HTR-8/SVneo (cell line): Measurements from ENCODE around the gene DEPP1.

Experiments used
- DNase-seq: peaks from one replicate; pipeline ENCODE4 v3.0.0; 2011; ENCODE audit warnings: low spot score, mixed read lengths; ENCODE audit not compliant: insufficient read length
- FAIRE-seq: peaks from 2 replicates; lab custom pipeline; 2011; peaks lifted over from hg19 to GRCh38; lab: Jason Lieb, UNC

The DEPP1 gene

GRCh38 chr10:44936314-44936975 lies 42.2 kb downstream of the DEPP1 start:
- no peak for FAIRE-seq
- no peak for DNase-seq

- FAIRE-seq (no peak), DNase-seq (no peak)
Observed at GRCh38 chr10:44935966-44936295, 42.7 kb downstream of the DEPP1 start.

DNA sequence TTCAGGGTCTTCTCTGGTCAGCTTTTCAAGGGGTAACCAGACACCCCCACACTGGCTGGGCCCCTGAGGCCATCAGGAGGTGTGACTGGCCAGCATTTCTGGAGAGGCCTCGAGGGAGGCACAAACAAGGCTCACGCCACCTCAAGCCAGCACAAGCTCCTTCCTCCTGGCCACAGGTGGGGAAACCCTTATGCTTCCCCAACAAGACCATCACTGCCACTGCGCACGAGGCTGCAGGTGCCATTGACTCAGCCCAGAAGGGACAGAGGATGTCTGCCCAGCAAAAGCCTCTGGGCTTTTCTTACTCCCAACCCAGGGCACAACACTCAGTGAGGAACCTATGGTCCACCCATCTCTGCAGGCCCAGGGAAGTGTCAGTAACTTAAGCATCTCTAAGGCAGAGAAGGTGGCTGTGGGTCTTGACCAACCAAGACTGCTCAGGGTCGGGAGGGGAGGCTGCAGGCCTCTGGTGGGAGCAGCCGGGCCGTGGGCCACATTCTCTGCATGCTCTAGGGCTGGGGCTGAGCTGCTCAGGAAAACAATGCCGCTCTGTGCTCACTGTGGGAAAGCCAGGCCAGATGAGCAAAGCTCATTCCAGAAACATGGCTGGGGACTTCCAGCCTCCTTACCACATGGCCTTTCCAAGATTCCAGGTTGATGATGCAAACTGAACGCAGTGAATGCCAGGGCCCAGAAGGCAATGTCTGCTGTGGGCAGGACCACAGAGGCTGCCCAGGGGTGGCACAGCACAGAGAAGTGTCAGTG lies 43.2 kb downstream of the DEPP1 start:
- DNase-seq (no peak), FAIRE-seq (no peak)

- no peak for DNase-seq
- FAIRE-seq = no peak
Observed at GRCh38 chr10:44934416-44935200, 44.0 kb downstream of the DEPP1 start.

GRCh38 chr10:44933451-44934321 lies 44.9 kb downstream of the DEPP1 start:
- DNase-seq (no peak), FAIRE-seq (no peak)

DNA sequence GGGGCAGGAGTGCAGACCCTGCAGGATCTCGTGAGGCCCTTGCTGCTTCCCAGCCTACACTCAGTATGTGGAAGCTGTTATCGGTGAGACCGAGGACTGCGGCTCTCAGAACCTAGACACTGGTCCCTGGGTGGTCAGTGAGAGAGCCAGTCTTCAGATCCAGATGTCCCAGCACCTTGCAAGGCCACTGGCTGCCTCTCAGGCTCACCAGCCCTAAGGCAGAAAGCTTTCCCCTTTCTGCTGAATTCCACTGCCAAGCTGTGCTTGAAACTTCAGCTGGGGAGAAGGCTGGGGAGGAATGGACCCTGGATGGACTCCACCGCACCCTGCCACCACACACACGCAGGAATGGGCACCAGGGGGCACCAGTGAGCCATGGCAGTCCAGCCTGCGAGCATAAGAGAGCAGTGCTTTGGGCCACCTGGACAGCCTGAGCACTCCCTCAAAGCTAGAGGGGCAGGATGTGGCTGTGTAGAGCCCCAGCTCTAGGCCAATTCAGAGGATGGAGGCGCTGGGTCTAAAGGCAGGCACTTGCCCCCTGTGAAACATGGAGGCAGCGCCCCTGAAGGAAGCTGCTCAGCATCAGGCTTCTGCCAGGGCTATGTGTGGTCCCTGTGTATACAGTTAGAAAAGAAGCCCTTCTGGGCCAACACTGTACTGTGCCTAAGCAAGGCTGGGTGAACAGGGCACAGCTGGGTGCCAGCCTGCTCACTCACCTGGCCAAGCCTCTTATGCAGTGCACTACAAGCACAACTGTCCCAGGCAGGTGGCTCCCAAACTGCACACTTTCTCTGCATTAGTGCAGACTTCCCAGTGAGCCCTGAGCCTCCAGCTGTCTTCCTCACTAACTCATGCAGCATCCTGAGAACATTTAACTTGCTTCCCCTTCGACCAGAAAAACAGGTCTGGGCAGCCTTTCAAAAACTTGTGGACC lies 45.8 kb downstream of the DEPP1 start:
- FAIRE-seq (peak; percentile 83), DNase-seq (peak; percentile 78)

DNA sequence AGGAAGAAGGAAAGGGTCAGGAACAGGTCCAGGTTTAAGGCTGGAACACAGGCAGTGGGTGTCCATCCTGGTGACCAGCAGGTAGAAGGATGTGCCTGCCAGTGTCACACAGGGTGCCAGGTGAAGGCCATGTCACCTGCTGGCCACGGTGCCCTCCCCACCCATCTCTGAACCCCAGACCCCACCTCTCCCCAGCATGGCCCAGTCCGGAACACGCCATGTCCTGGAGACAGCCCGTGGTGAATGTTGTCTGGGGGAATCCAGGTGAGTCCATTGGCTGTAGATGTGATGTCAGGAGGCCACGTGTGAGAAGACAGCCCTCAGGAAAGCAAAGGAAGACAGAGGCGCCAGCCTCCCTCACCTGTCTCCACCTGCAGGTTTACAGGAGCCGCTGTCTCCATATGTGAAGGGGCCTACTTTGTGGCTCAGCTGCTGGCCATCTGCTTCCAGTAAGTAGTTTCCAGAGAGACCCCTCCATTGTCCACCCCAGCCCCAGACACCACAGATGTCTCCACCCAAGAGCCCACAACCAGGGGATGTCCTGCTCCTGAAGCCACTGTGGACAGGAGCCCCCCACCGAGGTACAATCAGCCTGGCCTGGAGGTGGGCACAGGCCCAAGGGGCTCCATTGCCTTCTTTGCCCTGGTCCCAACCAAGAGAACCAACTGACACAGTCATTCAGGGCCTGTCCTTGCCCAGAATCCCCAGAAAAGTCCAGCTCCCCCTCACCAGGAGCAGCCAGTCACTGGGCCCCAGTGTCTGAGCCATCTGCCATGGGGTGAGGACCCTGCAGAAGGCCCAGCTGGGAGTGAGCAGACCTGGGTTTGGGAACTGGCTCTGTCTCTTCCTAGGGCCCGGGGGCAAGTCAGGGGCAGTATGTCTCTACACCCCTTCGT lies 46.7 kb downstream of the DEPP1 start:
- DNase-seq (no peak), FAIRE-seq (no peak)

- DNase-seq = no peak
- FAIRE-seq = no peak
Observed at GRCh38 chr10:44930904-44931620, 47.5 kb downstream of the DEPP1 start.

- no peak for DNase-seq
- no peak for FAIRE-seq
Observed at GRCh38 chr10:44929356-44930255, 49.0 kb downstream of the DEPP1 start.

- FAIRE-seq = peak; percentile 16
Observed at GRCh38 chr10:44928462-44928861, 50.1 kb downstream of the DEPP1 start.

DNA sequence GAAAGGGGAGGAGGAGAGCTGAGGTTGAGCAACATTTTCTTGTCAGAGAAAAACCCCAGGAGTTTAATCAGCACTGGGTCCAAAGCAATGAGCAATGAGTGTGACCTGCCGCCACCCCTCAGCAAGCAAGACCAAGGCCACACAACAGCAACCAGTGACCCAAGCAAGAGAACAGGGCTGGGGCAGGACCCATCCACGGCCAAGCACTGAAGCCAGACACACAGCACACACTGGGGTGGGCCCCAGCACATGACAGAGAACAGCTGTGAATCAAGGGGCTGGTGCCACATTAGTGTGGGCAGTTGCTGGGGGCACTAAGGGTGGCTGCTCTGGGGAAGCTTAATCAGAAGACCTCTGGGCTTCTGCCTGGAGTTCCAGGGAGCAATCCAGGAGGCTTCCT lies 51.3 kb downstream of the DEPP1 start:
- DNase-seq (no peak), FAIRE-seq (no peak)

More at GRCh38 chr10:44928462-44928861, 50.1 kb downstream of the DEPP1 start:
- DNase-seq = no peak

- no peak for FAIRE-seq
- no peak for DNase-seq
Observed at GRCh38 chr10:44926751-44927351, 51.8 kb downstream of the DEPP1 start.
